LNCAP (cell line): ENCODE measurements around the gene NCKAP5.

Experiments
- CTCF ChIP-seq: fragments of 450-650 bp; IDR thresholded peaks from 2 replicates; pipeline ENCODE4 v1.5.1; 2017; ENCODE audit warnings: mild to moderate bottlenecking

NCKAP5 gene

GRCh38 chr2:133252780-133253355 is 315.4 kb downstream of the NCKAP5 start:
- no peak for TF ChIP-seq CTCF

- TF ChIP-seq CTCF, result no peak
These were observed 318.9 kb downstream of the NCKAP5 start for GRCh38 chr2:133249362-133249761.

GRCh38 chr2:133248264-133248663 is 320.0 kb downstream of the NCKAP5 start:
- TF ChIP-seq CTCF, result no peak

- TF ChIP-seq CTCF, result no peak
These were observed 320.6 kb downstream of the NCKAP5 start for GRCh38 chr2:133247631-133248030.

GRCh38 chr2:133241224-133241571 is 327.1 kb downstream of the NCKAP5 start:
- no peak for TF ChIP-seq CTCF

- no peak for TF ChIP-seq CTCF
These were observed 327.6 kb downstream of the NCKAP5 start for GRCh38 chr2:133240491-133241223.

GRCh38 chr2:133235968-133236367 is 332.3 kb downstream of the NCKAP5 start:
- no peak for TF ChIP-seq CTCF
